Skeletal muscle satellite cell (primary cell): Measurements from ENCODE around the gene EMSY.

ENCODE experiments used
- H3K27me3 ChIP-seq: 2 replicates; pipeline ENCODE4 v1.7.0; 2013; ENCODE audit warnings: low read length; ENCODE audit not compliant: control insufficient read depth, insufficient read depth
- H3K36me3 ChIP-seq: 2 replicates; pipeline ENCODE4 v1.7.0; 2013; ENCODE audit warnings: mild to moderate bottlenecking, control low read depth, low read length; ENCODE audit not compliant: insufficient read depth
- H3K4me1 ChIP-seq: 2 replicates; pipeline ENCODE4 v1.7.0; 2013; ENCODE audit warnings: low read length; ENCODE audit not compliant: control insufficient read depth, insufficient read depth
- H3K4me2 ChIP-seq: 2 replicates; pipeline ENCODE4 v1.7.0; 2013; ENCODE audit warnings: mild to moderate bottlenecking, low read length
- H3K4me3 ChIP-seq: 2 replicates; pipeline ENCODE4 v1.7.0; 2013; ENCODE audit warnings: low read length
- H3K9ac ChIP-seq: 2 replicates; pipeline ENCODE4 v1.7.0; 2013; ENCODE audit warnings: mild to moderate bottlenecking, low read depth, low read length, moderate library complexity
- H3K9me3 ChIP-seq: replicated peaks from 2 replicates; pipeline ENCODE4 v1.7.0; 2013; ENCODE audit warnings: mild to moderate bottlenecking, control low read depth, low read length

The EMSY gene

DNA sequence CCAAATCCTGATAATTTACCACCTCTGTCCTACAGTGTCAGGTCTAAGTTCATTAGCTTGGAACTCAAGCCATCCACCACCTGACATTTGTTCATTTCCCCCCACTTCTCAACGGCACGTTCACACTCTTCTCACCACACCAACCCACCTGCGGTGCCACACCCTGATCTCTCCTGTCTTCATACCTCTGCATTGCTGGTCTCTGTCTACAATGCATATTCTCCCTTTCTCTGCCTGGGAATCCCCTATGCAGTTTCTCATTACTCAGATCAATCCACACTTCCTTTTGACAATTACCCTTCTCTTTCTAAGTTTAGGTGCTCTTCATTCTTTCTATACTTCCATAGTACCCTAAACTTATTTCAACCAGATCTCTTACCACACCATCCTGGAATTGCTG is 20.4 kb upstream of the EMSY start:
- Histone ChIP-seq H3K36me3 (no peaks in the 10 kb centered on the region), H3K9ac (no peak overlapping the region), H3K27me3 (peaks cover 43% of the 10 kb centered on the region), H3K9me3 (no peaks in the 10 kb centered on the region), H3K4me3 (no peak overlapping the region), H3K4me2 (no peak overlapping the region), H3K4me1 (no peaks in the 10 kb centered on the region)

- H3K36me3 ChIP-seq: no peaks in the 10 kb centered on the region
- no peak overlapping the region for H3K4me3 ChIP-seq
- no peaks in the 10 kb centered on the region for H3K4me1 ChIP-seq
- no peaks in the 10 kb centered on the region for H3K9me3 ChIP-seq
- H3K4me2 ChIP-seq: no peak overlapping the region
- no peak overlapping the region for H3K9ac ChIP-seq
- H3K27me3 ChIP-seq: peaks cover 40% of the 10 kb centered on the region
Measured at GRCh38 chr11:76424891-76425290, 19.9 kb upstream of the EMSY start.

DNA sequence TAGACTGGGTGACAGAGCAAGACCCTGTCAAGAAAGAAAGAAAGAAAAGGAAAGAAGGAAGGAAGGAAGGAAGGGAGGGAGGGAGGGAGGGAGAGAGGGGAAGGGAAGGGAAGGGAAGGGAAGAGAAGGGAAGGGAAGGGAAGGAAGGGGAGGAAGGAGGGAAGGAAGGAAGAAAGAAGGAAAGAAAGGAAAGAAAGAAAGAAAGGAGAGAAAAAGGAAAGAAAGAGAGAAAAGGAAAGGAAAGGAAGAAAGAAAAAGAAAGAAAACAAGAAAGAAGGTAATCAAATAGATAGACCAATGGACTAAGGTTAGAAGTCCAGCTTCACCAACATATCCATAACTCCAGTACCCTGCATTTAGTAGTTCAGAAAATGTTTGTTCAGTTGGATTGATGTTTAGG is 18.2 kb upstream of the EMSY start:
- peaks cover 35% of the 10 kb centered on the region for H3K27me3 ChIP-seq
- no peaks in the 10 kb centered on the region for H3K4me1 ChIP-seq
- no peak overlapping the region for H3K4me2 ChIP-seq
- no peaks in the 10 kb centered on the region for H3K36me3 ChIP-seq
- no peak overlapping the region for H3K4me3 ChIP-seq
- no peak overlapping the region for H3K9ac ChIP-seq
- H3K9me3 ChIP-seq: no peaks in the 10 kb centered on the region

DNA sequence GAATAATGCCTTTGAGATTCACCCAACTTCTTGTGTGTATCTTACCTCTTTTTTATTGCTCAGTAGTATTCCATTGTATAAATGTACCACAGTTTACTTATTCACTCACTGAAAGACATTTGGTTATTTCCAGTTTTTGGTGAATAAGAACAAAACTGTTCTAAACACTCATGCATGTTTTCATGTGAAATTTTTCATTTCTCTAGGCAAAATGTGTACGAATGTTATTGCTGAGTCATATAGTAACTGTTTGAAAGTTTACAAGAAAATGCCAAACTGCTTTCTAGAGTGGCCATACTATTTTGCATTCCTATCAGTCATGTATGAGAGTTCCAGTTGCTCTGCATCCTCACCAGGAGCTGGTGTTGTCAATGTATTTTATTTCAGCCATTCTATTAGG is 8.8 kb upstream of the EMSY start:
- H3K4me3 ChIP-seq: no peak overlapping the region
- H3K4me2 ChIP-seq: no peak overlapping the region
- H3K4me1 ChIP-seq: no peaks in the 10 kb centered on the region
- H3K27me3 ChIP-seq: peaks cover 5% of the 10 kb centered on the region
- H3K36me3 ChIP-seq: no peaks in the 10 kb centered on the region
- H3K9me3 ChIP-seq: no peaks in the 10 kb centered on the region
- H3K9ac ChIP-seq: no peak overlapping the region

GRCh38 chr11:76443268-76443980 is 1.4 kb upstream of the EMSY start:
- peaks cover 4% of the 10 kb centered on the region for H3K36me3 ChIP-seq
- H3K4me2 ChIP-seq: peak overlapping the region; percentile 87
- peaks cover 8% of the 10 kb centered on the region for H3K4me1 ChIP-seq
- H3K9me3 ChIP-seq: no peaks in the 10 kb centered on the region
- H3K4me3 ChIP-seq: peak overlapping the region; percentile 86
- peak overlapping the region; percentile 91 for H3K9ac ChIP-seq
- H3K27me3 ChIP-seq: no peaks in the 10 kb centered on the region

DNA sequence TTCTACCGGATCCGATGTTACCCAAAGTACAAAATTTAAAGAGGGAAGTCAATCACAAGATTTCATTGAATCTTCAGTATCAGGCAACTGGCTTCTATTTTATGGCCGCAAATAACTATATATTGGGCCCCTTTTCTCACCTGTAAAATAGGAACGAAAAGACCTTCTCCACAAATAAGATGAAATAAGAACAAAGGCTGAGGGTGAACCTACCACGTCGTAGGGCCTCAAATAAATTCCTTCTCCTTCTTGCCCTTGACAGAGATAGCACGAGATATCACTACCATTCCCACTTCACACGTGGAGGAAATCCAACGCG is 794 bp upstream of the EMSY start:
- Histone ChIP-seq H3K4me1 (peaks cover 8% of the 10 kb centered on the region), H3K9me3 (no peaks in the 10 kb centered on the region), H3K4me2 (peak overlapping the region; percentile 87), H3K4me3 (peak overlapping the region; percentile 86), H3K27me3 (no peaks in the 10 kb centered on the region), H3K9ac (peak overlapping the region; percentile 91), H3K36me3 (peaks cover 4% of the 10 kb centered on the region)

- no peaks in the 10 kb centered on the region for H3K27me3 ChIP-seq
- H3K9me3 ChIP-seq: no peaks in the 10 kb centered on the region
- peak overlapping the region; percentile 87 for H3K4me2 ChIP-seq
- H3K4me1 ChIP-seq: peaks cover 8% of the 10 kb centered on the region
- H3K4me3 ChIP-seq: peak overlapping the region; percentile 86
- H3K9ac ChIP-seq: peak overlapping the region; percentile 91
- H3K36me3 ChIP-seq: peaks cover 13% of the 10 kb centered on the region
Measured at GRCh38 chr11:76445121-76446084, 585 bp downstream of the EMSY start.

GRCh38 chr11:76448506-76448905 is 3.7 kb downstream of the EMSY start:
- Histone ChIP-seq H3K9ac (no peak overlapping the region), H3K4me2 (no peak overlapping the region), H3K4me3 (no peak overlapping the region), H3K36me3 (peaks cover 32% of the 10 kb centered on the region), H3K27me3 (no peaks in the 10 kb centered on the region), H3K9me3 (no peaks in the 10 kb centered on the region), H3K4me1 (peaks cover 4% of the 10 kb centered on the region)

DNA sequence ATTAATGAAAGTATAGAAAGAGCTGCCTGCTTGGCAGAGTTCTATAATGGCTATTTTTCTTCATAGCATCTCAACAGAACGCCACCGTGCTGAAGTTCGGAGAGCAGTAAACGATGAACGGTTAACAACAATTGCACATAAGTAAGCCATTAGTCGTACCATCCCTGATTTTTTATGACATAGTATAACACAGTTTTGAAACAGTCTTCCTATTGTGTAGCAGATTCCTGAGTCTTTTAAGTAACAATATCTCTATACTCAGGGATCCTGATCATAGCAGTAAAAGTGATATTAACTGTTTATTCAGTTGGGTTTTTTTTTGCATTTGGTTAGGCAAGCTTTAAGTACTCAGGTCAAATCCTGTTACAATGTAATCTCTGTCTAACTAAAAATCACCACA is 8.4 kb downstream of the EMSY start:
- no peaks in the 10 kb centered on the region for H3K27me3 ChIP-seq
- H3K4me1 ChIP-seq: no peaks in the 10 kb centered on the region
- no peak overlapping the region for H3K4me3 ChIP-seq
- no peak overlapping the region for H3K9ac ChIP-seq
- no peaks in the 10 kb centered on the region for H3K9me3 ChIP-seq
- no peak overlapping the region for H3K4me2 ChIP-seq
- H3K36me3 ChIP-seq: peaks cover 30% of the 10 kb centered on the region

- no peak overlapping the region for H3K4me2 ChIP-seq
- H3K27me3 ChIP-seq: no peaks in the 10 kb centered on the region
- H3K36me3 ChIP-seq: peaks cover 34% of the 10 kb centered on the region
- H3K4me1 ChIP-seq: no peaks in the 10 kb centered on the region
- H3K4me3 ChIP-seq: no peak overlapping the region
- H3K9me3 ChIP-seq: no peaks in the 10 kb centered on the region
- H3K9ac ChIP-seq: no peak overlapping the region
Measured at GRCh38 chr11:76455331-76455730, 10.5 kb downstream of the EMSY start.

GRCh38 chr11:76455931-76456330 is 11.1 kb downstream of the EMSY start:
- H3K27me3 ChIP-seq: no peaks in the 10 kb centered on the region
- no peaks in the 10 kb centered on the region for H3K9me3 ChIP-seq
- peaks cover 34% of the 10 kb centered on the region for H3K36me3 ChIP-seq
- no peak overlapping the region for H3K4me3 ChIP-seq
- no peak overlapping the region for H3K9ac ChIP-seq
- no peak overlapping the region for H3K4me2 ChIP-seq
- no peaks in the 10 kb centered on the region for H3K4me1 ChIP-seq
